22Rv1 (cell line): Measurements from ENCODE around the gene CGB5.
"Not testable (repeated sequence)": the region's sequence is repeated elsewhere in the genome, so short reads cannot be mapped to it uniquely, and the experiment has no call there.

Experiments
- CTCF ChIP-seq: fragments of 450-650 bp; IDR thresholded peaks from 2 replicates; pipeline ENCODE4 v1.5.1; 2017; ENCODE audit warnings: mild to moderate bottlenecking
- ZFX ChIP-seq: fragments of 450-650 bp; IDR thresholded peaks from 2 replicates; pipeline ENCODE4 v1.6.1; 2017; ENCODE audit warnings: antibody characterized with exemption, borderline replicate concordance

- TF ChIP-seq CTCF, ZFX: not testable (repeated sequence)
These were observed at the start of gene CGB5 for GRCh38 chr19:49043548-49043947.
